Measurements from ENCODE around the gene CCL26.

CCL26 gene

DNA sequence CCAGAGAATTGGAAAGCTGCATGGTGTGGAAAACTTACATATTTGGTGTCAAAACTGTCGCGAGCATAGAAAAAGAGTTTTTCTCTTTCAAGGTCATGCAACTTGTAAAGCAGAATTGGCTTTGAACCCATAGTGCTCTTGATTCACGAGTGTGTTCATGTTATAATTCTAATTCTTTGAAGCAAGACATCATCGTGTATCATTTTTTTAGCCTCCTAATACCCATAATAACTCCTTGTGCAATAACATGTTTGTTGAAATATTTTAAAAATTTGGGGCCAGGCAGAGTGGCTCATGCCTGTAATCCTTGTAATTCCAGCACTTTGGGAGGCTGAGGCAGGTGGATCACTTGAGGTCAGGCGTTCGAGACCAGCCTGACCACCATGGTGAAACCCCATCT lies 37.4 kb upstream of the CCL26 start:
- Histone ChIP-seq H3K27me3 (ENCODE audit: insufficient read depth, low read depth, severe bottlenecking) (no peaks in the 10 kb centered on the region), H3K9me3 (ENCODE audit: severe bottlenecking) (peaks cover 5% of the 10 kb centered on the region), H3K27ac (no peak overlapping the region), H3K36me3 (no peaks in the 10 kb centered on the region), H3K4me3 (ENCODE audit: low read depth, low read length) (no peak overlapping the region)
- TF ChIP-seq, protein P1, sequence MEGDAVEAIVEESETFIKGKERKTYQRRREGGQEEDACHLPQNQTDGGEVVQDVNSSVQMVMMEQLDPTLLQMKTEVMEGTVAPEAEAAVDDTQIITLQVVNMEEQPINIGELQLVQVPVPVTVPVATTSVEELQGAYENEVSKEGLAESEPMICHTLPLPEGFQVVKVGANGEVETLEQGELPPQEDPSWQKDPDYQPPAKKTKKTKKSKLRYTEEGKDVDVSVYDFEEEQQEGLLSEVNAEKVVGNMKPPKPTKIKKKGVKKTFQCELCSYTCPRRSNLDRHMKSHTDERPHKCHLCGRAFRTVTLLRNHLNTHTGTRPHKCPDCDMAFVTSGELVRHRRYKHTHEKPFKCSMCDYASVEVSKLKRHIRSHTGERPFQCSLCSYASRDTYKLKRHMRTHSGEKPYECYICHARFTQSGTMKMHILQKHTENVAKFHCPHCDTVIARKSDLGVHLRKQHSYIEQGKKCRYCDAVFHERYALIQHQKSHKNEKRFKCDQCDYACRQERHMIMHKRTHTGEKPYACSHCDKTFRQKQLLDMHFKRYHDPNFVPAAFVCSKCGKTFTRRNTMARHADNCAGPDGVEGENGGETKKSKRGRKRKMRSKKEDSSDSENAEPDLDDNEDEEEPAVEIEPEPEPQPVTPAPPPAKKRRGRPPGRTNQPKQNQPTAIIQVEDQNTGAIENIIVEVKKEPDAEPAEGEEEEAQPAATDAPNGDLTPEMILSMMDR (IDR thresholded peaks at IDR 0.05; ENCODE audit: low read depth, low read length) = no peak
- no peak for DNase-seq

DNA sequence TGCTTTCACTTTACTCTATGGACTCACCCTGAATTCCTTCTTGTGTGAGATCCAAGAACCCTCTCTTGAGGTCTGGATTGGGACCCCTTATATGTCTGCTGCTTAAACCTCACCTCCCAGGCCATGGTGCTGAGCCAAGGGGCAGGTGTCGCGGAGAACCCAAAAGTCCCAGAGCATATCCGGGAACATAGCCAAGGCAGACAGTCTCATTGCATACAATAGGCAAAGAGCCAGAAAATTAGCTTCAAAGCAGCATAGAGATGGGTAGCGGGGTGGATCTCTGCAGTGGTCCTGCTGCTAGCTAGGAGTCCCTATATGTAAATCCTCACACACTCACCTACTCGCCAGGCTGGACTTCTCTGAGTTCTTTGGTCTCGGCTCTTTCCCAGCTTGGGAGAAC lies 36.1 kb upstream of the CCL26 start:
- no peak for DNase-seq
- Histone ChIP-seq H3K27me3 (ENCODE audit: insufficient read depth, low read depth, severe bottlenecking) (no peaks in the 10 kb centered on the region), H3K27ac (no peak overlapping the region), H3K36me3 (no peaks in the 10 kb centered on the region), H3K9me3 (ENCODE audit: severe bottlenecking) (peaks cover 5% of the 10 kb centered on the region), H3K4me3 (ENCODE audit: low read depth, low read length) (no peak overlapping the region)
- TF ChIP-seq, protein P1 (IDR thresholded peaks at IDR 0.05; ENCODE audit: low read depth, low read length) = no peak

DNA sequence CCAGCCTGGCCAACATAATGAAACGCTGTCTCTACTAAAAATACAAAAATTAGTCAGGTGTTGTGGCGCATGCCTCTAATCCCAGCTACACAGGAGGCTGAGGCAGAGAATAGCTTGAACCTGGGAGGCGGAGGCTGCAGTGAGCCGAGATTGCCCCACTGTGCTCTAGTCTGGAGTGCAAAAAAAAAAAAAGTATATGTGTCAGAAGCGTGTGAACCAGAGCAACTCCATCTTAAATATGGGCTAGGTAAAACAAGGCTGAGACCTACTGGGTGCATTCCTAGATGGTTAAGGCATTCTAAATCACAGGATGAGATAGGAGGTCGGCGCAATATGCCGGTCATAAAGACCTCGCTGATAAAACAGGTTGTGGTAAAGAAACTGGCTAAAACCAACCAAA lies 35.4 kb upstream of the CCL26 start:
- Histone ChIP-seq H3K27ac (no peak overlapping the region), H3K4me3 (ENCODE audit: low read depth, low read length) (no peak overlapping the region), H3K9me3 (ENCODE audit: severe bottlenecking) (peaks cover 5% of the 10 kb centered on the region), H3K36me3 (no peaks in the 10 kb centered on the region), H3K27me3 (ENCODE audit: insufficient read depth, low read depth, severe bottlenecking) (no peaks in the 10 kb centered on the region)
- TF ChIP-seq, protein P1 (IDR thresholded peaks at IDR 0.05; ENCODE audit: low read depth, low read length) = no peak
- DNase-seq = no peak

DNA sequence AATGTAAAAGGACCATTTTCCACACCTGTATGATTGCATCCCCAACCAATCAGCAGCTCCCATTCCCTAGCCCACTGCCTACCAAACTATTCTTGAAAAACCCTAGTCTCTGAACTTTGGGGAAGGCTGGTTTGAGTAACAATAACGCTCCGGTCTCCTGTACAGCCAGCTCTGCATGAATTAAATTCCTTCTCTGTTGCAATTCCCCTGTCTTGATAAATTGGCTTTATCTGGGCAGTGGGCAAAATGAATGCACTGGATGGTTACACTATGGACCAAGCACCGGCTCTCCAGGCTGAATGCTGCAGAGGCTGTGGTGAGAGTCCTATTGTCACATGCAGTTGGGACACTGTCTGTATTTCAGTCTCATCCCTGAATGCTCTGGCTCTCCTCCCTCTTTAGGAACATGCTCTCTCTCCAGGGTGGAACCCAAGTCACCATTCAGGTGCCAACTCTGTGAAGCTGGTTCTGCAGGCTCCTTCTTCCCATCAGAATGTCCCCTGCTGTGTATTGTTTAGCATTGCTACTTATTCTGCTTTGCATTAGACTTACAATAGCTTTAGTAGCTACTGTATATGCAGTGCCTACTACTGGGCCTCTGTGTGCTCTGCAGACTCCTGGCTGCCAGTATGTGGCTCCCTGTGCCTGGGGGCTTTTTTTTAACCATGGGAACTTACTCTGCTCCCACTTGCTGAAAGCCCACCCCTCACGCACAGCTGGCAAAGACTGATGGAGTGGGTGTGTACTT lies 34.7 kb upstream of the CCL26 start:
- Histone ChIP-seq H3K9me3 (ENCODE audit: severe bottlenecking) (peaks cover 5% of the 10 kb centered on the region), H3K36me3 (no peaks in the 10 kb centered on the region), H3K27ac (no peak overlapping the region), H3K27me3 (ENCODE audit: insufficient read depth, low read depth, severe bottlenecking) (no peaks in the 10 kb centered on the region), H3K4me3 (ENCODE audit: low read depth, low read length) (no peak overlapping the region)
- TF ChIP-seq, protein P1 (IDR thresholded peaks at IDR 0.05; ENCODE audit: low read depth, low read length) = no peak
- no peak for DNase-seq

DNA sequence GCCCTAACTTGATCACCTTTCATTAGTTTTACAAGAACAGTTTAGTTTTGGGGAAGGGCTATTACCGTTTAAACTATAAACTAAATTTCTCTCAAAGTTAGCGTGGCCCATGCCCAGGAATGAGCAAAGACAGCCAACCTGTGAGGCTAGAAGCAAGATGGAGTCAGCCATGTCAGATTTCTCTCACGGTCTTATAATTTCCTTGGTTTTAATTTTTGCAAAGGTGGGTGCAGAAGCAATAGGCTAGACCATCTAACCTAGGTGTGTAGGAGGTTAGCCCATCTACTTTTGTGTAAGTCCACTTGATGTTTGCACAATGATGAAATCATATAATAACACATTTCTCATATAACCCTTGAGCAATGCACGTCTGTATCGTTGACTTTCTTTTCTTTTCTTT lies 32.7 kb upstream of the CCL26 start:
- Histone ChIP-seq H3K36me3 (no peaks in the 10 kb centered on the region), H3K9me3 (ENCODE audit: severe bottlenecking) (peaks cover 5% of the 10 kb centered on the region), H3K27ac (no peak overlapping the region), H3K27me3 (ENCODE audit: insufficient read depth, low read depth, severe bottlenecking) (no peaks in the 10 kb centered on the region), H3K4me3 (ENCODE audit: low read depth, low read length) (no peak overlapping the region)
- no peak for DNase-seq
- TF ChIP-seq, protein P1 (IDR thresholded peaks at IDR 0.05; ENCODE audit: low read depth, low read length) = no peak

DNA sequence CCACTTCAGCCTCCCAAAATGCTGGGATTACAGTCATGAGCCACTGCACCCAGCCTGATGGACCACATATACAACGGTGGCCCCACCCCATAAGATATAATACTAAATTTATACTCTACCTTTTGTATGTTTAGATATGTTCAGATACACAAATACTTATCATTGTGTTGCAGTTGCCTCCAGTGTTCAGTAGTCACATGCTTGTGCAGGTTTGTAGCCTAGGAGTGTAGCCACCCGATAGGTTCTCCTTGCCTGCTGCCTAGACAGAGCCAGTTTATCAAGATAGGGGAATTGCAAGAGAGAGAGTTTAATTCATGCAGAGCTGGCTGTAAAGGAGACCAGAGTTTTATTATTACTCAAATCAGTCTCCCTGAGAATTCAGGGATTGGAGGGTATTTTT lies 32.0 kb upstream of the CCL26 start:
- TF ChIP-seq, protein P1 (IDR thresholded peaks at IDR 0.05; ENCODE audit: low read depth, low read length) = no peak
- Histone ChIP-seq H3K27me3 (ENCODE audit: insufficient read depth, low read depth, severe bottlenecking) (no peaks in the 10 kb centered on the region), H3K36me3 (no peaks in the 10 kb centered on the region), H3K9me3 (ENCODE audit: severe bottlenecking) (peaks cover 5% of the 10 kb centered on the region), H3K27ac (no peak overlapping the region), H3K4me3 (ENCODE audit: low read depth, low read length) (no peak overlapping the region)
- DNase-seq = no peak

Measured in WERI-Rb-1 (cell line).